A549 treated with CORT108297 at 1 μM for 4 hours (cell line): ENCODE results near the gene NAA15. TPM values are rescaled to one million over a fixed set of nuclear protein-coding genes. Genes with fewer than 3 reads are reported as not detected.

Experiments used
- total RNA-seq: library from RNA; stranded (reverse); fragments of 200-300 nt; extraction: Qiagen RNA extraction; gene quantifications from 5 replicates; pipeline ENCODE4 v1.2.3, GENCODE V29; 2022

Gene NAA15
- 23.4 to 35.2 TPM (median 24.4 TPM) in 5 replicates for total RNA-seq

GRCh38 chr4:139301113-139301820 lies at the start of gene NAA15:
Gene NAA15 (plus strand): TSS chr4:139301505. CDS start chr4:139301778, 273 bp downstream.

GRCh38 chr4:139279760-139280620 lies 21.3 kb upstream of the NAA15 start, which contains the start of gene MGARP:
Gene MGARP (minus strand): TSS chr4:139280225. CDS start chr4:139280158, 67 bp downstream.

GRCh38 chr4:139301821-139302611 lies 711 bp downstream of the NAA15 start, which contains the start of gene NDUFC1:
Gene NDUFC1 (minus strand): TSS chr4:139302477. CDS start chr4:139295798, 6,679 bp downstream.

GRCh38 chr4:139454111-139455045 lies 153.1 kb downstream of the NAA15 start, which contains the start of gene RAB33B:
Gene RAB33B (plus strand): TSS chr4:139454121. CDS start chr4:139454196, 75 bp downstream.

Other genes with a start within 250 kb of the NAA15 start
- gene ELF2, start 124.3 kb upstream of the NAA15 start, total RNA-seq: 11.7 to 15.1 TPM (median 12.7 TPM) in 5 replicates
- 0.66 to 0.97 TPM (median 0.83 TPM) in 5 replicates for gene MGARP, start 21.3 kb upstream of the NAA15 start, total RNA-seq
- gene NDUFC1, start 972 bp downstream of the NAA15 start, total RNA-seq: 73.3 to 87.8 TPM (median 77.5 TPM) in 5 replicates
- 1.8 to 2.8 TPM (median 2.1 TPM) in 5 replicates for gene RAB33B, start 152.6 kb downstream of the NAA15 start, total RNA-seq